ENCODE measurements around the gene CA9.

Gene CA9

DNA sequence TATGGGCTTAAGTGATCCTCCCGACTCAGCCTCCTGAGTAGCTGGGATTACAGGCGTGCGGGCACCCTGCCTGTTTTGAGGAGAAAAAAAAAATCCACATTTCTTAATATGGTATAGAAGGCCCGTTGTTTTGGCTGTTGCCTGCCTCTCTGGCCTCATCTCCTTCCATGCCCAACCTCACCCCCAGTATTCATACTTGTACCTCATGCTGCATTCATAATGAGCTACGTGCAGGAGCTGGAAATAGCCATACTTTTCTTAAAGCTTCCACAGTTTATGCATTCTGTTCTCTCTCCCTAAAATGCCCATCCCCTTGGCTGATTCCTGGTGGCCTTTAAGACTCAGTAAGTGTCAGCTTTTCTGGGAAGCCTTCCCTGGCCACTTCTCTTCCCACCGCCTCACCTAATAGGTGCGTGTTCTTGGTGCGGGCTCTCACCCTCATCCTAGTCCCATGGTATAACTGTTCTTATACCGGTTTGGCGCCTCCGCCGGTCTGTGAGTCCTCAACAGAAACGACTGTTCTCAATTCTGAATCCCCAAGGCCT lies 18.1 kb downstream of the CA9 start:
- no peak for DNase-seq

DNA sequence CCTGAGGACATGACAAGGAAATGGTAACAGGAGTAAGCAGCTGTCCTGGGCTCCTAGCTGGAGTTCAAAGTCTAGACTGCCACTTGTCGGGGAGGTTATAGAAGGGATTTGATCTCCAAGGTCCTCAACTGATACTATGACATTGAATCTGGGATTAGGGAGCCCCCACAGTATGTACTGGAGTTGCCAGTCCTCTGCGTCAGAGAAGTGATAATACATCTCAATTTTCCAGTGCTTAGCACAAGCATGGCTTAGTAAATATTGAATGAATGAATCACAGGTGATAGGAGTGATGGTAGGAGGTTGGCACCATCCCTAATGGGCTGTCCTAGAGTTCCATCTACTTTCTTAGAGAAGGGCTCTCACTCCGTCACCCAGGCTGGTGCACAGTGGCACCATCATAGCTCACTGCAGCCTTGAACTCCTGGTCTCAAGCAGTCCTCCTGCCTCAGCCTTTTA lies 22.2 kb downstream of the CA9 start:
- DNase-seq = no peak

DNA sequence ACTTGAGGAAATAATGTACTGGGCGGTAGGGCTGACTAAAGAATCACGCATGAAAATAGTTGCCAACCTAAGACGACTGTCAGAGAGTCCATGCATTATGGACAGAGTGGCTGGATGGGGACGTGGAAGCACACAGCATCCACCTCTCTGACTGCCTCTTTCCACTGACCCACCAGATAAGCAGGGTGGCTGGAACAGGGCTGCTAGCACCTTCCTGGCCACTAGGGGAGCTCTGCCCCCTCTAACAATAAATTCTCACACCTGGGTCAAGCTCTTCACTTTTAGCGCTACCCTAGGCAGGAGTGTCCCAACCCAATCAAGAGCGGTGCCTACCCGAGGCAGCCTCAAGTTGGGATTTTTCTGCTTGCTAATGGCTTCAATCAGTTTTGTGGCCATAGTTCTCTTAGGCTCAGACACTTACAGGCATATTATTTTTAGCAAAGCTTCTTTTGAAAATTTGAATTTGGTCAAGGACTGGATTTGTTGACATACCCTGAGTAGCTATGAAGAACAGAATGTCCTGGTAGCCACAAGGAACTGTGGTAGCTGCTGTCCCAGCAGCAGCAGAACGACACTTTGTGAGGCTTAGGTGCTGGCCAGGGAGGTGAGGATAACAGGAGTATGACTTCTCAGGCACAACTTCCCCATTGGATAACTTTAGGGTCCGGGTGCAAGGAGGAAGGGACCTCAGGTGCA lies 22.9 kb downstream of the CA9 start:
- DNase-seq = peak; percentile 58

DNA sequence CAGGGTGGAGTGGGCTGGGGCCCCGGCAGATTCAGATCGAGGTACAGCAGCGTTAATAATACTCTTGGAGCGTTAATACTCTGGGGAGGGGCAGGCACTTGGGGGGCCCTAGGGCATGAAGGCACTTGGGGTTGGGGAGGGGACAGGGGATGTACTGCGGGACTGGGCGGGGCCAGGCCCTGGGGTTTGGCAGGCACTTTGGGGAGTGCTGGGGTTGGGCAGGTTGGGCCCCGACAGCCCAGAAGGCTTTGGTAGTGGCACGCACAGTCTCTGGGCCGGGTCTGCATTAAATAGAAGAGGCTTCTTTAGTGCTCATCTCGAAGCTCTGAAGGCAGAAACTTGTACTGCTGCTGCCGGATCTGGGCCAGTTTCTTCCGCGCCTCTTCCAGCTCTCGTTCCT lies 23.8 kb downstream of the CA9 start:
- no peak for DNase-seq

DNA sequence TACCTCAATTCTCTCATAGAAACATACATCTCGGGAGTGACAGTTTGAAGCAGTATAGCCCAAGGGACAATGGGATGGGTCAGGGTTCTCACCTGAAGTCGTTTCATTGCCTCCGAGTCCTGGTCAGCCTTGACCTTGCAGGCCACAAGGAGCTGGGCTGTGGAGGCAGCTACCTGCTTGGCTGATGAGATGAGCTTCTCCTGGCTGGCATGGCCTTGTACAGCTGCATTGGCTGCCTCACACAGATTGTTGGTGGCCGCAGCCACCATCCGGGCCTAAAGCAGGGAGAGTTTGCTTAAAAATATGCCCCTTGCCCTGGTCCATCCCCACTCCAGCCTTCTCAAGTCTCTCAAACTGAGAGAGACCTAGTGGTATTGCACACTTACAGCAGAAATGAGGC lies 24.5 kb downstream of the CA9 start:
- no peak for DNase-seq

DNA sequence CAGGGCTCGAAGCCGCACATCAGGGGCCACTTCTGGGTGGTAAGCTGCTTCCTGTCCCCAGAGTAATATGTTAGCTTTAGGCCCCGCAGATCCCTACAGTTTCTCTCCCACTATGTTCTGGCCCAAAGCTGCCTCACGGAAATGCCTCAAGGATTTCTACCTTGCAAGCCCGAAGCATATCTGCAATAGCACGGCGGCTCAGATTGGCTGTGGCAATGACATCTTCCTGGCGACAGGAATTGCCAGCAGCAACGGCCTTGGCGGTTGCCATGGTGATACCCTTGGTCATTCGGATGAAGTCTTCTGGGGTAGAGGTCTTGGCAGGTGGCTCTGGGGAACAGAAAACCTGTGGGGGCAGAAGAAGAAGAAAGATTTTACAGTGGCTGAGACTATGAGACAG lies 26.3 kb downstream of the CA9 start:
- no peak for DNase-seq

DNA sequence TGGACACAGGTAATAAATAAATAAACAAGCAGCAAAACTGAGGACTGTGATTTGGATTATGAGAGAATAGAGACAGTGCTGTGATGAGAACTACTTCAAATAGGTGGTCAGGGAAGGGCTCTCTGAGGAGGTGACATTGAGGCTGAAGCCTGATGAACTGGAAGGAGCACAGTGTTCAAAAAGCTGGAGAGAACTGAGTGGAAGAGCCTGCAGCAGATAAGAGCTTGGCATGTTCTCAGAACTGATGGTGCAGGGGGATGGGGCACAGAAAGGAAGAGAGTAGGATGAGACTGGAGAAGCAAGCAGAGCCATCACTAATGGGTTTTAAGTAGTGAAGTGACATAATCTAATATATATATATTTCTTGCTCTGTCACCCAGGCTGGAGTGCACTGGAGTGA lies 27.2 kb downstream of the CA9 start:
- DNase-seq = no peak

DNA sequence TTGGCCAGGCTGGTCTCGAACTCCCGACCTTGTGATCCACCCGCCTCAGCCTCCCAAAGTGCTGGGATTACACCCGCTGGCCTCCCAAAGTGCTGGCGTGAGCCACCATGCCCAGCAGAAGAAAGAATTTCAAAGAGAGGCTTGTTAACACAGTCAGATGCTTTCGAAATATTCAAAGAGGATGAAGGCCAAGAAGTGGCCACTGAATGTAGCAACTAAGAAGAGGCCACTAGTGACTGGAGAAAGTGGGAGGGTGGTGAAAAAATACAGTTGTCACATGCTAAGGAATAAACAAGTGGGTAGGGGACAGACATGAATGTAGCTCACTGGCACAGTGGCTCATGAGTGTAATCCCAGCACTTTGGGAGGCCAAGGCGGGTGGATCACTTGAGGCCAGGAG lies 29.0 kb downstream of the CA9 start:
- DNase-seq = no peak

DNA sequence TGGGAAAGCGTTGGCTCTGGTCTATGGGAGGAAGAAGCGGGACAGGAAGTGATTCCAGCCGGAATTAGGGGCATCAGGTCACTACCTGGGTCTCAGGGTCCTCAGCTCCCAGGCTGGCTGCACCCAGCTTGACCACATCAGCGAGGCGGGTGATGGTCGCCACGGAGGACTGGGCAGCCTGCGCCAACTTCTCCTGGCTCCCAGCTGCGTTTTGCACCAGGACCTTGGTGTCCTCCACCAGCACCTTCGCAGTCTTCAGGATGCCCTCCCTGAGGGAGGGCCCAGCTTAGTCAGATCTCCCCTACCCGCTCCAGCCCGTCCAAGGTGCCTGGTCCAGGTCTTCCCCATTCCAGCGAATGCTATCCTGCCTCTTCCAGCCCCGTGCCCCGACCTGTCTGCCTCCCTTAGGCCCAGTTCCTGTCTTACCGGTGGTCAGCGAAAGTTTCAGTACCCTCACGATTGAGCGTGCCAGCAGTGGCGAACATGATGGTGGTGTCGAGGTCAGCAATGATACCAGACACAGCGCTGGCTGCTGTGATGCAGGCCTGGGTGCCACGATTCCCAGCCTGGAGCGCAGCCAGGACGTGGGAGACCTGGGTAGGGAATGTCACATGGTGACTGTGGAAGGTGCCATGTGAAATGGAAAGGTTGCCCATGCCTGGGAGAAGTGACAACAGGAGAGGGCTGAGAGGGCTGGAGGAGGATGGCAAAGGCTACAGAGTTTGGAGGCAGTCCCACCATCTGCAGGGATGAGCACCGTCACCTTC lies 30.4 kb downstream of the CA9 start:
- DNase-seq = no peak

DNA sequence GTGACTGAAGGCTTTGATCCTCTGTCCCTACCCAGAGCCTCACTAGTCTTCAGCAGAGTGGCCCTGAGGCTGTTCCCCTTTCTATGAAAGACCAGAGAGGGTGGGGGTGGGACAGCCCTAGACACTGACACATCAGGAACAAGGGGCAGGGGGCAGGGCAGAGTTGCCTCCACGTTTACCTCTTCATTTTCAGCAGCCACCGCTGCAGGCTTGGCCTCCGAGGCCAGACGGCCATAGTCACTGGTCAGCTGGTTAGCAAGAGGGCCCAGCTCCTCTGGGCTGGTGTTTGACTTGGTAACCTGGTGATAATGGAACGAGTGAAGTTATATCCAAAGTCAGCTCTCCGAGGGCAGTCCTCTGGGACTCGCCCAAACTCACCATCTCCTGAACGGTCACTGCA lies 31.6 kb downstream of the CA9 start:
- no peak for DNase-seq

DNA sequence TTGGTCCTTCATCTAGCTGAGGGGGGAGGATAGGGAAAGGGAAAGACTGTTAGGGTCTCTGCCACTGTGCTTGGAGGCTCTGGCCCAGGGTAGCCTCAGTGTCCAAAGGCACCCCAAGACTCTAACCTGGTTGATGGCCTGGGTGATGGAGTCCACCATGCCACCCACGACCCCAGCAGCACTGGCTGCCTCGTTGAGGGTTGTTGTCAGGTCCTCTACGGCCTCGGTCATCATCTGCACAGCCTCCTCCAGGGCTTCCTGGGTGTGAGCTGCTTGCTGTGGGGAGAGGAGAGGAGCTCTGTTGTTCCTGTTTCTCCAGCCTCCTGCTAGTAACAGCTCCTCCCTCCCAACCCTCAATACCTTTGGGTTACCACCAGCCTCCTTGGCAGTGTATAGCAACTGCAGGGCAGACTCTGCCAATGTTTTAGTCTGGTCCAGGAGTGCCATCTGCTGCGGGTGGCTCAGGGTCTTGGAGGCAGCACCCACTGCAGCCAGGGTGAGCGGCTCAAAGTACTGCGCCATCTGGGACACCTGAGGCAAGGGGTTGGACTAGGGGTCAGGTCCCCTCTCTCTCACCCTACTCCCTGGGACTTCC lies 32.2 kb downstream of the CA9 start:
- DNase-seq = no peak

DNA sequence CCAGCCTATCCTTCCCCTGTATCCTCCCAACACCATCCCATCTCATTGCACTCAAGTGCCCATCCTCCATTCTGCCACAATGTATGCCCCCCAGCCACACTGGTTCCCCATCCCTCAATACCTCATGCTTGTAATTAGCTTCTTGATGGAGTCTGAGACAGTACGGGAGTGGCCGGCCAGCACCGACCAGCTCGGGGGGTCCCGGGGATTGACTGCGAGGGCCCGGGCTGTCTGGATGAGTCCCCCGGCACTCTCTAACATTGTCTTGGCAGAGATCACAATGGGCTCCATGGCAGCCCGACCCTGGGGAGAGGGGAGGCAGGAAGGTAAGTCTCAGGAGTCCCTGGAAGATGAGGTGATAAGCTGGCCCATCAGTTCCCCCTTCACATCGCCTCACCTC lies 33.2 kb downstream of the CA9 start:
- no peak for DNase-seq

DNA sequence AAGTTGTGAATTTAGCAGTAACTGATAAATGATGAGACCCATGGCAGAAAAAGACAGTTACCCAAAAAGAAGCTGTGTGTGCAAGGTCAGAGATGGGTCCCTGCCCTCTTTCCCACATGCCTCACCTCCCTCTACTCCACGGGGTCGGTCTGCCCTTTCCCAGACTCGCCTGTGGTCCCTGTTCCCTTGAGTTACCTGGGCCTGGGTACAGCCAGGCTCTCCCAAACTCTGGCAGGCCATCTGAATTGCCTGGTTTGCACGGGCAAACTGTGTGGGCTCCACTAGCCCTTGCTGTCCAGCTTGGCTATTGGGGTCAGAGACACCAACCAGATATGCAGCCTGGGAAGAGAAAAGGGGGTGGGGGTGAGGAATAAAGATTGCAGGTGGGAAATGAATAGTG lies 34.4 kb downstream of the CA9 start:
- DNase-seq = no peak

DNA sequence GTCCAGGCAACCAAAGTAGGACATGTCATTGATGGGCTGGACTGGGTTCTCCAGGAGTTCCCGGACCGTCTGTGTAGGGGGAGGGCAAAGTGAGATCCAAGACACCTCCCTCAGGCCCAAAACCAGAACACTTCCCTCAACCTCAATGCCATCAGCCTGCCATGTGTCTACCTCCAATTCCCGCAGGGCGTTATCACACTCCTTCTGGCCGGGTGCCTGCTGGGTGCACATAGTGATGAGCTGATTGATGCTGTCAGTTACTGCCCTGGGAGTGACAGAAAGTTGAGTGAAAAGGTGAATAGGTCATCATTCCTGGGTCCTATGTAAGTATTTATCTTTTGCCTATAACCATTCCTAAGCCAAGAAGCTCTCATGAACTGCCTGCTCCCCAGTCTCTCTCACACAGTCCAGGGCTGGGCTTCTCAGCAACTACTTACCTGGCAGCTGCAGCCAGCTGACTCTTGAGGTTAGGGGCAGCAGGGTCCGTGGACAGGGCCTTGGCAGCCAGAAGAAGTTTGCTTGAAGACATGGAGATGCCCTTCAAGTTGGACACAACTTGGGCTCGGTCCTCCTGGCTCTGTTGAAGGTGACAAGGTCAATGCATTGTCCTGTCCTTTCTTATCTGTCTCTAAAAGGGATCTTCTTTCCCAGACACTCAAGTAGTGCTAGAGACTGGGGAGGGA lies 37.2 kb downstream of the CA9 start:
- no peak for DNase-seq

DNA sequence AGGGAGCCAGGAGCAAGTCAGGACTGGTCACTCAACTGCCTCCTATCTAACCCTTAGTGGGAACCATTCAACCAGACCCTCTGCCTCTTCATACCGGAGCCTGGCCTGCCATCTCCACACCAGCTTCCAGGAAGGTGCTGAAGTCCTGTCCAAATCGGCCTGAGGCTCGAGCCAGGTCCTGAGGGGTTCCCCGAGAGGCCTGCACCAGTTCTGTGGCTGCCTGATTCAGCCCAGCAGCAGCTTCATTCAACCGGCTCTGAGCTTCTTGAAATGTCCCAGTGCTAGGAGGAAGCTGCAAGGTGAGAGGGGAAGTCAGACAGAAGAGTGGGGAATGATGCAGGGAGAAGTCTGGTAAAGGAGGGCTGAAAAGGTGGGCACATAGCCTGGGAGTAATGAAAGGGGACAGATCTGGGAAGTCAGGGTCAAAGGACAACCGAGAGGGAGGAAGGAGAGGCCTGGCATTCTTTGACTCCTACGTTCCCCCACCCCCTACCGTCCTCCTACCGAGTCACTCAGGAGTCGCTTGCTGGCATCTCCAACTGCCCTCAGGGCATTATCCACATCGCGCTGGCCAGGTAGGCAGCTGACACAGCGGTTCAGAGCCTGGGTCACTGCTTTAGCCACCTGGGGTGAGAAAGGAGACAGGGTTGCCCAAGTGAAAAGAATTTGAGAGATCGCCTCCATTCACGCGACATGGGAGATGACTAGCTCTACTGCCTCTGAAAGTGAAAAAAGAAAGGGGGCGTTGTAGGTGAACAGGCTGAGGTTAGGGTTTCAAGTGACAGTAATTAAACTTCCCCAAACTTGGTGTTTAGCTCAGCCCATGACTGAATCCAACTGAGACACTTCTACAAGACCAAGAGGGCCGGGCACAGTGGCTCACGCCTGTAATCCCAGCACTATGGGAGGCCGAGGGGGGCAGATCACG lies 38.0 kb downstream of the CA9 start:
- no peak for DNase-seq

DNA sequence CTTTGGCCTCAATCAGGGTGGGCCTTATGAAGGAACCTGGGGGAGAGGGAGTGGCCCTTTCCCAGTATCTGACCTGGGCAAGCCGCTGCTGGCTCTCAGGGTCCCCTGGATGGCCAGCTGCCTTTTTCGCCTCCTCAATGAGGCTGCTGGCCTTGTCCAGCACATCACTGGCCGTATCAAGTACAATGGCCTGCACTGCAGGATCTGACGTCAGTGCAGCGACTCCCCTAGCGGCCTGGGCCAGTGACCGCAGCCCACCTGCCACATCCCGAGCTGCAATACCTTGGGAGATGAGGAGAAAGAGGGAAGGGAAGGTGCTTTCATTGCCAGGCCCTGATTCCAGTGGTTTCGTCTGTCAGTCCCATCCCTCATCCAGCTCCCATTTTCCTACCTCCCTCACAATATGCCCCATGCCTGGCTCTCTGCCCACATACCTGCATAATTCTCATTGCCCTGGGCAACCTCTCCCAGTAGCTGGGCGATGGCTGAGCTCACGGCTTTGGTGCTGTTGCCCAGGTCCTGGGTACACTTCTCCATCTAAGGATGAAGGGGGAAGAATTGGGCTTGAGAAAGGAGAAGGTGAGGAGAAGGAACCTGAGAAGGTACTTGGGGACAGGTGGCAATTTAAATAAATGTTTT lies 39.2 kb downstream of the CA9 start:
- DNase-seq = no peak

DNA sequence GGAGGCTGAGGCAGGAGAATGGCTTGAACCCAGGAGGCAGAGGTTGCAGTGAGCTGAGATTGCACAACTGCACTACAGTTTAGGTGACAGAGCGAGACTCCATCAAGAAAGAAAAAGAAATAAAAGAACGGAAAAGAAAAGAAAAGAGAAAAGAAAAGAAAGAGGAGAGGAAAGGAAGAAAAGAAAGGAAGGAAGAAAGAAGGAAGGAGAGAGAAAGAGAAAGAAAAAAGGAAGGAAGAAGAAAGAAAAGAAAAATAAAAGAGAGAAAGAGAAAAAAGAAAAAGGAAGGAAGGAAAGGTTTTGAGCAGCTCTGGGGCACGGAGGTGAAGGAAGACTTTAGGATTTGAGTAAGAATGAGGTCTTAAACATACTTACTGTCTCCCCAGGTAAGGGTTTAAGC lies 39.9 kb downstream of the CA9 start:
- DNase-seq = no peak

DNA sequence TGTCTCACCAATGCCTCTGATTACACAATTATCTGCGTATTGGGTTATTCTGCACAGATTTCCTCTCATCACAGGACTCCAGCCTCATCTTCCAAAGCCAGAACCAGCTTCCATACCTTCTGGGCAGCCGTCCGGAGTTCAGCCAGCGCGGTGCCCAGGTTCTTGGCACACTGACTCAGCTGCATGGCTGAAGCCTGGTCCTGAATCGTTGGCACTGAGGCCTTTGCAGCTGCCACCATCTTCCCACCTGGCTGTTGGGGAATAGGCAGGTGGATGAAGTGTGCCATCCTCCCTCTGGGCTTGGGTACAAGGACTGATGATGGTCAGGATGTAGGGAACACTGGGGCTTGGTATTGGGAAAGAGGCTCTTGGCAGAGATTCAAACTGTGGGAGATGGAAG lies 40.4 kb downstream of the CA9 start:
- DNase-seq = no peak

DNA sequence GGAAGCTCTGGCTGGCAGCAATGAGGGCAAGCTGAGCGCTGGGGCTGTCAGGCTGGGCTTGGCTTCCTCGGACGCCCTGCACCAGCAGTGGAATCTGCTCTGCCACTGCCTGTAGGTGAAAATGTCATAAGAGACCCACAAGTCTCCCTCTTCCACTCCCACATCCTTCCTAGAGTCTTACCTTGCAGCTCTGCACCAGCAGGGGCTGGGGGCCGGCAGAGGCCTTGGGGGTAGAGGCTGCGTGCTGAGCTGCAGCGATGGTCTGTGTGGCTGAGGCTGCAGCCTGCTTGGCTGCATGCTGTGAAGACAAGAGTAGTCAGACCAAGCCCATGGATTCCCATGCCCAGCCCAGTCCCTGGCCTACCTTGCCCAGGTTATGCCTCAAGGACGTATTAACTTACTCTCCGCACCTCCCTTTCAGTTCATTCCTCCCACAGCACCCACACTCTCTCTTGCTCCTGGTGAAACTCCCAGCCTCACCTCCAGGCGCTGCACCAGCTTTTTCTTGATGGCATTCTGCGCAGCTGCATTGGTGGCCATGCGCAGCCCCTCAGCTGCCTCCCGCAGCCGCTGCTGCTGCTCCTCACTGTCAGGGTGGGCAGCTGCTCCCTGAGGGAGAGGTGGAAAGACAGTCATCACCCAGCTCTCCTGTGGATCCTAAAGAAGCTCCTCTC lies 41.0 kb downstream of the CA9 start:
- DNase-seq = no peak

DNA sequence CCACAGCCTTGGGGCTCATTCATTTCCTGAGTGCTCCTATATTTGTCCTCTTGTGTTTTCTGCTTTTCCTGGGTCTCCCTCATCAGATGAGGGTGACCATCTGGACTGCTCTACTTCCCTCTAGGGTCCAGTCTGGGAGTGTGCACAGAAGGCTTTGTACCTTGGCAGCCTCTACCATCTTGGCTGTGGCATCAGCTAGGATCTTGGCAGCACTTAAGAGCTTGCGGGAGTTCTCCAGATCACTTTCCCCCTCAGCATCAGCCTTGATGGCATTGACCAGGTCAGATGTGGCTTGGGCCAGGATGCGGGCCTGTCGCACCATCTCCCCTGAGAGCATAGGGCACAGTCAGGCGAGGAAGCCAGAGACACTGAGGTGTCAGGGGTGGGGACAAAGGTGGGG lies 42.5 kb downstream of the CA9 start:
- DNase-seq = no peak

Data from activated CD4-positive, alpha-beta T cell treated with anti-CD3 and anti-CD28 coated beads, Interleukin-2, amount 50 U/mL, for 1 hour (primary cell).